WTC11 (cell line): Measurements from ENCODE around the gene PDLIM5. TPM values are rescaled to one million over a fixed set of nuclear protein-coding genes. Genes with fewer than 3 reads are reported as not detected.

Source experiments
- ATAC-seq: fragments of 200-7000 bp; cut with Tn5 transposase; 2 replicates; pipeline ENCODE4 v1.10.0; 2021; ENCODE audit warnings: mild to moderate bottlenecking, moderate library complexity
- CTCF ChIA-PET: fragments of 300-600 bp; sonication (Branson Sonifier 250); formaldehyde crosslinking; loops from one replicate; lab custom pipeline; 2021; ENCODE audit warnings: antibody characterized with exemption; lab: Charles Lee
- POLR2A ChIA-PET: fragments of 350-600 bp; sonication (Branson Sonifier 250); formaldehyde crosslinking; loops from one replicate; lab custom pipeline; 2021; ENCODE audit warnings: antibody characterized with exemption; lab: Charles Lee
- DNase-seq: peaks from one replicate; pipeline ENCODE4 v3.0.0; 2021; ENCODE audit warnings: low spot score
- H3K27ac Mint-ChIP-seq: 2 replicates; pipeline ENCODE4 v1.8.0; 2021; ENCODE audit warnings: mixed read lengths
- H3K27me3 Mint-ChIP-seq: 2 replicates; pipeline ENCODE4 v1.8.0; 2021; ENCODE audit warnings: low read depth, mild to moderate bottlenecking, moderate library complexity, mixed read lengths
- H3K36me3 Mint-ChIP-seq: 2 replicates; pipeline ENCODE4 v1.8.0; 2021; ENCODE audit warnings: mixed read lengths
- H3K4me1 Mint-ChIP-seq: 2 replicates; pipeline ENCODE4 v1.8.0; 2022; ENCODE audit warnings: mixed read lengths
- H3K4me3 Mint-ChIP-seq: 2 replicates; pipeline ENCODE4 v1.8.0; 2021; ENCODE audit warnings: mild to moderate bottlenecking, moderate library complexity, mixed read lengths
- H3K9me3 Mint-ChIP-seq: 2 replicates; pipeline ENCODE4 v1.8.0; 2021; ENCODE audit warnings: mixed read lengths
- ATF1 ChIP-seq: sonication (generic); formaldehyde crosslinking; IDR thresholded peaks from 2 replicates; pipeline ENCODE4 v1.8.1; 2023; ENCODE audit warnings: mild to moderate bottlenecking, moderate library complexity, missing genetic modification reagents
- ATF3 ChIP-seq: sonication (generic); formaldehyde crosslinking; conservative IDR thresholded peaks from 2 replicates; pipeline ENCODE4 v1.8.1; 2022; ENCODE audit warnings: mild to moderate bottlenecking, missing genetic modification reagents
- CTCF ChIP-seq: fragments of 200-600 bp; IDR thresholded peaks from 2 replicates; pipeline ENCODE4 v1.8.0; 2022; ENCODE audit warnings: antibody characterized with exemption
- E2F5 ChIP-seq: sonication (generic); formaldehyde crosslinking; IDR thresholded peaks from 2 replicates; pipeline ENCODE4 v1.8.1; 2022; ENCODE audit warnings: mild to moderate bottlenecking, moderate library complexity, missing genetic modification reagents
- EMX1 ChIP-seq: fragments of 250-450 bp; sonication (Bioruptor Pico); IDR thresholded peaks from 2 replicates; pipeline ENCODE4 v1.8.0; 2021; ENCODE audit warnings: mild to moderate bottlenecking
- FOXP1 ChIP-seq: sonication (generic); formaldehyde crosslinking; IDR thresholded peaks from 2 replicates; pipeline ENCODE4 v1.8.0; 2022; ENCODE audit warnings: missing genetic modification reagents, mild to moderate bottlenecking, moderate library complexity, borderline replicate concordance
- GABPB1 ChIP-seq: sonication (generic); formaldehyde crosslinking; IDR thresholded peaks from 2 replicates; pipeline ENCODE4 v1.8.1; 2023; ENCODE audit warnings: mild to moderate bottlenecking, missing genetic modification reagents
- GRHL2 ChIP-seq: fragments of 250-450 bp; sonication (Bioruptor Pico); IDR thresholded peaks from 2 replicates; pipeline ENCODE4 v1.8.0; 2022; ENCODE audit warnings: mild to moderate bottlenecking, moderate library complexity; ENCODE audit not compliant: insufficient replicate concordance, severe bottlenecking
- HMGA2 ChIP-seq: fragments of 250-450 bp; sonication (Bioruptor Pico); IDR thresholded peaks from 2 replicates; pipeline ENCODE4 v1.4.0; 2021; ENCODE audit warnings: mild to moderate bottlenecking, moderate library complexity
- KAT7 ChIP-seq: sonication (generic); formaldehyde crosslinking; IDR thresholded peaks from 2 replicates; pipeline ENCODE4 v1.8.1; 2023; ENCODE audit warnings: missing genetic modification reagents, mild to moderate bottlenecking, borderline replicate concordance
- NR1H2 ChIP-seq: sonication (generic); formaldehyde crosslinking; IDR thresholded peaks from 2 replicates; pipeline ENCODE4 v1.9.0; 2021; ENCODE audit warnings: mild to moderate bottlenecking, moderate library complexity, missing genetic modification reagents
- NR2C2 ChIP-seq: sonication (generic); formaldehyde crosslinking; IDR thresholded peaks from 2 replicates; pipeline ENCODE4 v1.8.0; 2022; ENCODE audit warnings: mild to moderate bottlenecking, missing genetic modification reagents
- SMAD3 ChIP-seq: sonication (generic); formaldehyde crosslinking; IDR thresholded peaks from 2 replicates; pipeline ENCODE4 v1.8.0; 2022; ENCODE audit warnings: missing genetic modification reagents, mild to moderate bottlenecking, borderline replicate concordance
- SMAD4 ChIP-seq: sonication (generic); formaldehyde crosslinking; IDR thresholded peaks from 2 replicates; pipeline ENCODE4 v1.8.0; 2022; ENCODE audit warnings: mild to moderate bottlenecking, missing genetic modification reagents
- TP53 ChIP-seq: sonication (generic); formaldehyde crosslinking; IDR thresholded peaks from 2 replicates; pipeline ENCODE4 v1.8.1; 2023; ENCODE audit warnings: mild to moderate bottlenecking, missing genetic modification reagents
- USF1 ChIP-seq: sonication (generic); formaldehyde crosslinking; IDR thresholded peaks from 2 replicates; pipeline ENCODE4 v1.8.0; 2022; ENCODE audit warnings: mild to moderate bottlenecking, missing genetic modification reagents
- ZBTB21 ChIP-seq: sonication (generic); formaldehyde crosslinking; IDR thresholded peaks from 2 replicates; pipeline ENCODE4 v1.8.1; 2023; ENCODE audit warnings: mild to moderate bottlenecking, missing genetic modification reagents, borderline replicate concordance
- ZNF121 ChIP-seq: sonication (generic); formaldehyde crosslinking; IDR thresholded peaks from 2 replicates; pipeline ENCODE4 v1.8.0; 2023; ENCODE audit warnings: missing genetic modification reagents
- ZNF219 ChIP-seq: sonication (generic); formaldehyde crosslinking; IDR thresholded peaks from 2 replicates; pipeline ENCODE4 v1.8.0; 2023; ENCODE audit warnings: missing genetic modification reagents, mild to moderate bottlenecking, borderline replicate concordance
- ZNF263 ChIP-seq: sonication (generic); formaldehyde crosslinking; IDR thresholded peaks from 2 replicates; pipeline ENCODE4 v1.8.1; 2022; ENCODE audit warnings: low read depth, mild to moderate bottlenecking, moderate library complexity, missing genetic modification reagents
- ZNF281 ChIP-seq: sonication (generic); formaldehyde crosslinking; IDR thresholded peaks from 2 replicates; pipeline ENCODE4 v1.8.0; 2023; ENCODE audit warnings: mild to moderate bottlenecking, missing genetic modification reagents
- ZNF317 ChIP-seq: sonication (generic); formaldehyde crosslinking; IDR thresholded peaks from 2 replicates; pipeline ENCODE4 v1.8.1; 2023; ENCODE audit warnings: low read depth, mild to moderate bottlenecking, moderate library complexity, missing genetic modification reagents, borderline replicate concordance
- ZNF396 ChIP-seq: fragments of 250-450 bp; sonication (Bioruptor Pico); IDR thresholded peaks from 2 replicates; pipeline ENCODE4 v1.8.0; 2021; ENCODE audit warnings: mild to moderate bottlenecking, moderate library complexity, borderline replicate concordance
- ZNF416 ChIP-seq: fragments of 250-450 bp; sonication (Bioruptor Pico); IDR thresholded peaks from 2 replicates; pipeline ENCODE4 v1.9.0; 2021; ENCODE audit warnings: mild to moderate bottlenecking, inconsistent platforms
- ZNF423 ChIP-seq: fragments of 250-450 bp; sonication (Bioruptor Pico); IDR thresholded peaks from 2 replicates; pipeline ENCODE4 v2.1.2; 2022; ENCODE audit warnings: mild to moderate bottlenecking, moderate library complexity
- ZNF512 ChIP-seq: sonication (generic); formaldehyde crosslinking; IDR thresholded peaks from 2 replicates; pipeline ENCODE4 v1.8.1; 2022; ENCODE audit warnings: missing genetic modification reagents, borderline replicate concordance
- total RNA-seq: library from RNA; stranded (reverse); gene quantifications from 3 replicates; pipeline ENCODE4 v1.2.3, GENCODE V29; 2021

Gene PDLIM5
- total RNA-seq, 1 experiment from 2014 or later: 51.5 TPM

- TF ChIP-seq CTCF (no peak), E2F5 (no peak), ZNF263 (no peak), NR2C2 (CRISPR knock-in tag) (no peak), ATF3 (CRISPR knock-in tag) (no peak), ZNF317 (no peak), ZNF423 (CRISPR knock-in tag) (no peak), EMX1 (CRISPR knock-in tag) (no peak), ZNF416 (CRISPR knock-in tag) (no peak), SMAD3 (CRISPR knock-in tag) (no peak), ZNF121 (CRISPR knock-in tag) (no peak)
Measured at GRCh38 chr4:94678896-94679295, 227.2 kb downstream of the PDLIM5 start (continued).

GRCh38 chr4:94680176-94680862, 228.6 kb downstream of the PDLIM5 start:
- Mint-ChIP-seq H3K36me3 (no peaks in the 10 kb centered on the region), H3K9me3 (no peaks in the 10 kb centered on the region), H3K27ac (no peak overlapping the region), H3K4me3 (no peak overlapping the region), H3K4me1 (peaks cover 4% of the 10 kb centered on the region; the same call in 1 of the 2 replicates), H3K27me3 (no peaks in the 10 kb centered on the region)
- POLR2A ChIA-PET: no interaction called here
- CTCF ChIA-PET: no interaction called here
- ATAC-seq: no peak
- DNase-seq: no peak
- no peak for TF ChIP-seq ZNF396
- TF ChIP-seq ZNF219 (CRISPR knock-in tag): no peak
- no peak for TF ChIP-seq USF1 (CRISPR knock-in tag)
- TF ChIP-seq TP53 (CRISPR knock-in tag): no peak
- no peak for TF ChIP-seq NR1H2 (CRISPR knock-in tag)
- TF ChIP-seq FOXP1 (CRISPR knock-in tag): no peak
- no peak for TF ChIP-seq HMGA2 (CRISPR knock-in tag)
- no peak for TF ChIP-seq ZNF512 (CRISPR knock-in tag)
- no peak for TF ChIP-seq ZBTB21 (CRISPR knock-in tag)

GRCh38 chr4:94686086-94686485, 234.3 kb downstream of the PDLIM5 start:
- POLR2A ChIA-PET: no interaction called here
- H3K27ac Mint-ChIP-seq: no peak overlapping the region
- no peaks in the 10 kb centered on the region for H3K36me3 Mint-ChIP-seq
- CTCF ChIA-PET: interaction anchor here (0.6 kb wide), 1 partner anchor 23 kb away, joined by 3 read pairs; no protein-coding TSS in a partner anchor
- H3K4me1 Mint-ChIP-seq: no peaks in the 10 kb centered on the region
- no peaks in the 10 kb centered on the region for H3K9me3 Mint-ChIP-seq
- DNase-seq: no peak
- H3K27me3 Mint-ChIP-seq: no peaks in the 10 kb centered on the region
- no peak overlapping the region for H3K4me3 Mint-ChIP-seq
- no peak for ATAC-seq
- TF ChIP-seq SMAD4 (CRISPR knock-in tag): no peak
- no peak for TF ChIP-seq ATF1
- no peak for TF ChIP-seq GRHL2 (CRISPR knock-in tag)
- TF ChIP-seq GABPB1 (CRISPR knock-in tag): no peak
- no peak for TF ChIP-seq ZBTB21 (CRISPR knock-in tag)
- no peak for TF ChIP-seq ZNF121 (CRISPR knock-in tag)
- TF ChIP-seq ZNF281 (CRISPR knock-in tag): no peak
- no peak for TF ChIP-seq KAT7 (CRISPR knock-in tag)
